K562 (cell line): ENCODE results near the gene NDUFA7. TPM values are rescaled to one million over a fixed set of nuclear protein-coding genes. Genes with fewer than 3 reads are reported as not detected.

ENCODE experiments used
- ATAC-seq: fragments of 200-7000 bp; cut with Tn5 transposase; 3 replicates; pipeline ENCODE4 v1.9.1; 2020; ENCODE audit warnings: moderate library complexity
- BruUV-seq: library from RNA; stranded (reverse); fragments of 400-500 nt; replicated peaks from 2 replicates; lab custom pipeline; 2021; lab: Mats Ljungman, UMichigan
- CTCF ChIA-PET: fragments of 300-600 bp; formaldehyde crosslinking; extraction: SDS; loops from one replicate; lab custom pipeline; 2021; ENCODE audit warnings: low intra/inter-chr PET ratio; lab: Yijun Ruan, JAX
- POLR2A ChIA-PET: fragments of 300-600, 350-650 bp; sonication (Branson Sonifier 250); formaldehyde crosslinking; extraction: SDS; loops from one replicate; lab custom pipeline; 2021; ENCODE audit warnings: antibody characterized with exemption, inconsistent platforms; lab: Yijun Ruan, JAX
- DNase-seq, 4 experiments: peaks; one replicate each; pipeline versions ENCODE4 v3.0.0 to v3.0.0-alpha.2; 2011 to 2018; ENCODE audit warnings: low spot score in 3 of 4, mixed read lengths in 3 of 4; ENCODE audit errors: extremely low read depth in 1 of 4
- FAIRE-seq: peaks from 2 replicates; lab custom pipeline; 2011; peaks lifted over from hg19 to GRCh38; lab: Jason Lieb, UNC
- H2AFZ ChIP-seq: 2 replicates; pipeline ENCODE4 v1.6.0; 2011; ENCODE audit warnings: low read depth, low read length, control low read depth, inconsistent platforms
- H3K27ac ChIP-seq: fragments of 200-600 bp; 3 replicates; pipeline ENCODE4 v1.8.0; 2011; ENCODE audit warnings: low read depth, mild to moderate bottlenecking, control low read depth, inconsistent platforms, low read length, moderate library complexity, mixed read lengths; ENCODE audit errors: extremely low read depth
- H3K27me3 ChIP-seq, 2 experiments: fragments of 300-600 bp in 1 of 2; 2 replicates in 1 of 2; 3 replicates in 1 of 2; pipeline versions ENCODE4 v1.6.0 to v1.8.0; 2011; ENCODE audit warnings: inconsistent platforms in 2 of 2, low read length in 2 of 2, mild to moderate bottlenecking in 1 of 2, mixed read lengths in 1 of 2, moderate library complexity in 1 of 2; ENCODE audit not compliant: control insufficient read depth in 2 of 2, insufficient read depth in 2 of 2
- H3K36me3 ChIP-seq: fragments of 300-600 bp; 3 replicates; pipeline ENCODE4 v1.8.0; 2011; ENCODE audit warnings: mild to moderate bottlenecking, low read length, inconsistent platforms; ENCODE audit not compliant: control insufficient read depth, insufficient read depth
- H3K4me1 ChIP-seq, 2 experiments: fragments of 200-600 bp in 1 of 2; replicated peaks in 1 of 2; 2 replicates in 1 of 2; 3 replicates in 1 of 2; pipeline versions ENCODE4 v1.5.1 to v1.8.0; 2011; ENCODE audit warnings: inconsistent platforms in 2 of 2, low read length in 2 of 2, mild to moderate bottlenecking in 1 of 2, mixed read lengths in 1 of 2, moderate library complexity in 1 of 2; ENCODE audit not compliant: control insufficient read depth in 2 of 2, insufficient read depth in 2 of 2
- H3K4me2 ChIP-seq: 2 replicates; pipeline ENCODE4 v1.6.1; 2011; ENCODE audit warnings: low read length, control low read depth, inconsistent platforms, mixed read lengths; ENCODE audit not compliant: insufficient read depth
- H3K4me3 ChIP-seq: fragments of 200-600 bp; sonication (generic), shearing (Covaris generic); 2 replicates; pipeline ENCODE4 v1.5.1; 2016; ENCODE audit warnings: control low read depth, inconsistent platforms
- H3K79me2 ChIP-seq: fragments of 200-600 bp; 3 replicates; pipeline ENCODE4 v1.8.0; 2011; ENCODE audit warnings: low read length, inconsistent platforms; ENCODE audit not compliant: control insufficient read depth, insufficient read depth
- H3K9ac ChIP-seq, 2 experiments: 2 replicates each; pipeline versions ENCODE4 v1.6.0 to v1.6.1; 2011; ENCODE audit warnings: low read depth in 2 of 2, low read length in 2 of 2, control low read depth in 1 of 2, inconsistent platforms in 1 of 2, mild to moderate bottlenecking in 1 of 2, mixed read lengths in 1 of 2; ENCODE audit not compliant: insufficient read depth in 1 of 2
- H3K9me1 ChIP-seq: one replicate; pipeline ENCODE4 v1.6.0; 2011; ENCODE audit warnings: inconsistent platforms, mild to moderate bottlenecking, low read length, moderate library complexity; ENCODE audit not compliant: control insufficient read depth, insufficient read depth
- H3K9me3 ChIP-seq: replicated peaks from 2 replicates; pipeline ENCODE4 v1.5.1; 2011; ENCODE audit warnings: low read depth, low read length, inconsistent platforms; ENCODE audit not compliant: control insufficient read depth, insufficient read depth
- H4K20me1 ChIP-seq: replicated peaks from 2 replicates; pipeline ENCODE4 v1.6.1; 2011; ENCODE audit warnings: low read length, inconsistent platforms, mixed read lengths; ENCODE audit not compliant: control insufficient read depth, insufficient read depth
- AFF4 ChIP-seq: sonication (generic); formaldehyde crosslinking; IDR thresholded peaks from 2 replicates; pipeline ENCODE4 v1.8.0; 2023; ENCODE audit warnings: mild to moderate bottlenecking, missing genetic modification reagents
- BACH1 ChIP-seq: fragments of 200-800 bp; sonication (Bioruptor generic); IDR thresholded peaks from 2 replicates; pipeline ENCODE4 v1.6.1; 2016; ENCODE audit warnings: missing genetic modification characterization, missing compliant biosample characterization
- CEBPZ ChIP-seq: fragments of 150-350 bp; IDR thresholded peaks from 2 replicates; pipeline ENCODE4 v1.6.1; 2014; ENCODE audit warnings: low read depth, mild to moderate bottlenecking, low read length, borderline replicate concordance
- FOXJ2 ChIP-seq: fragments of 200-800 bp; sonication (Bioruptor generic); IDR thresholded peaks from 2 replicates; pipeline ENCODE4 v1.6.1; 2016; ENCODE audit warnings: missing genetic modification characterization, missing compliant biosample characterization
- JUND ChIP-seq, 2 experiments: IDR thresholded peaks; 2 replicates in 1 of 2; 3 replicates in 1 of 2; pipeline ENCODE4 v1.6.1; 2011; ENCODE audit warnings: borderline replicate concordance in 2 of 2, low read depth in 2 of 2, low read length in 2 of 2, improper control_type of control experiment in 1 of 2, missing biosample characterization in 1 of 2, missing genetic modification characterization in 1 of 2, missing genetic modification reagents in 1 of 2
- KDM1A ChIP-seq, 2 experiments: fragments of 450-650 bp; IDR thresholded peaks; 2 replicates each; pipeline ENCODE4 v1.6.1; 2016; ENCODE audit warnings: mild to moderate bottlenecking in 2 of 2
- NCOA2 ChIP-seq, 2 experiments: fragments of 450-650 bp; IDR thresholded peaks; 2 replicates each; pipeline ENCODE4 v1.6.1; 2018; ENCODE audit warnings: mild to moderate bottlenecking in 2 of 2, moderate library complexity in 1 of 2; ENCODE audit not compliant: partially characterized antibody in 2 of 2
- NRF1 ChIP-seq, 2 experiments: fragments of 450-650 bp; IDR thresholded peaks in 1 of 2; conservative IDR thresholded peaks in 1 of 2; 2 replicates each; pipeline ENCODE4 v1.6.1; 2014; ENCODE audit warnings: mild to moderate bottlenecking in 2 of 2
- SMAD1 ChIP-seq: fragments of 150-350 bp; IDR thresholded peaks from 2 replicates; pipeline ENCODE4 v1.6.1; 2014; ENCODE audit warnings: low read length, low read depth; ENCODE audit not compliant: partially characterized antibody
- STAT5B ChIP-seq: fragments of 250-450 bp; sonication (Bioruptor Pico); IDR thresholded peaks from 2 replicates; pipeline ENCODE4 v1.8.0; 2021; ENCODE audit warnings: mild to moderate bottlenecking, inconsistent platforms
- ZNF121 ChIP-seq: sonication (generic); formaldehyde crosslinking; conservative IDR thresholded peaks from 2 replicates; pipeline ENCODE4 v1.8.0; 2022; ENCODE audit warnings: missing genetic modification reagents
- ZNF140 ChIP-seq: fragments of 250-450 bp; sonication (Bioruptor Pico); IDR thresholded peaks from 2 replicates; pipeline ENCODE4 v1.8.0; 2021; ENCODE audit warnings: moderate library complexity, mild to moderate bottlenecking, inconsistent platforms
- ZSCAN32 ChIP-seq: fragments of 450-650 bp; formaldehyde crosslinking; IDR thresholded peaks from 2 replicates; pipeline ENCODE4 v1.4.0; 2020; ENCODE audit warnings: mild to moderate bottlenecking, moderate library complexity
- WGBS: fragments of 100-300 bp; shearing (Covaris generic); methylation state at CpG from one replicate; pipeline ENCODE4 v1.1.6; 2016; ENCODE audit warnings: low coverage, mixed read lengths; ENCODE audit not compliant: insufficient coverage; ENCODE audit errors: missing lambda C conversion rate; 5-methylcytosine and 5-hydroxymethylcytosine counted together
- in situ Hi-C: fragments of 300-500 bp; cut with MboI; formaldehyde crosslinking; loops from 4 replicates; pipeline ENCODE4 v1.15.0; 2018; ENCODE audit warnings: inconsistent platforms, mixed read lengths
- intact Hi-C: fragments of 100-400 bp; cut with micrococcal nuclease; formaldehyde crosslinking; loops from 2 replicates; pipeline ENCODE4 v1.14.2; 2022
- polyA plus RNA-seq, 8 experiments: library from polyadenylated mRNA; depleted of rRNA in 4 of 8; stranded (reverse) in 5 of 8; unstranded in 3 of 8; fragments of >200 nt; fragmentation: Nextera tagmentation in 2 of 8; fragmentation: Illumina TruSeq in 1 of 8; extraction: Ambion mirVana in 2 of 8; extraction: Trizol in 1 of 8; gene quantifications; 2 replicates each; pipeline versions ENCODE4 v1.2.1 to v1.2.3, GENCODE V29; 2011 to 2014; ENCODE audit warnings: inconsistent platforms in 1 of 8, missing spikeins in 1 of 8
- total RNA-seq, 7 experiments: library from RNA; depleted of rRNA in 6 of 7; stranded (reverse); fragments of >200 nt in 6 of 7; fragmentation: Illumina TruSeq in 2 of 7; extraction: Trizol in 2 of 7; gene quantifications; 2 replicates each; pipeline versions ENCODE4 v1.2.1 to v1.2.3, GENCODE V29; 2011 to 2021; ENCODE audit warnings: low replicate concordance in 1 of 7

NDUFA7 gene
- total and polyA plus RNA-seq, 9 of the 15 experiments (the other 6 are each of a cell fraction or from before 2014, with no cell fraction given) = 70.8 to 348 (median 142) TPM

GRCh38 chr19:8342684-8343482 lies 21.7 kb upstream of the NDUFA7 start, which contains the start of gene KANK3:
KANK3 (minus strand) TSS chr19:8343262; CDS start chr19:8337828, 5,434 bp downstream.
- peak within 1 kb of the TSS; percentile 74 for H3K4me2 ChIP-seq
- H3K36me3 ChIP-seq = no peaks in the 10 kb centered on the region
- WGBS = 6% methylated on average over 35 of the region's 65 CpGs
- ATAC-seq (peak; percentile 100), FAIRE-seq (peak; percentile 80), DNase-seq (peak; percentile 98 to 100 (median 100))
- ChIA-PET CTCF (interaction anchor here (0.6 kb wide), 1 partner anchor 9 kb away, joined by 3 read pairs; no protein-coding TSS in a partner anchor), POLR2A (interaction anchor here (0.6 to 0.8 kb wide), 2 partner anchors 21 to 49 kb away, joined by 3 to 5 read pairs; partner anchors contain the start of genes NDUFA7 and RPS28)
- H3K27ac ChIP-seq = no peak within 1 kb of the TSS
- H3K9ac ChIP-seq = peak within 1 kb of the TSS in 1 of 2 experiments; percentile 91; a peak in 3 of 4 replicates
- no peaks in the 10 kb centered on the region for H3K9me1 ChIP-seq
- no peaks in the 10 kb centered on the region for H3K9me3 ChIP-seq
- peaks cover 0 to 25% of the 10 kb centered on the region in 2 experiments; a peak in 3 of 5 replicates for H3K4me1 ChIP-seq
- intact Hi-C loops (loop anchor here (1.0 kb wide), 1 partner anchor 22 kb away; the partner anchor contains the start of genes NDUFA7 and RPS28), in situ Hi-C loops (no loop called here)
- peak within 1 kb of the TSS; percentile 90 for H2AFZ ChIP-seq
- no peaks in the 10 kb centered on the region for H3K79me2 ChIP-seq
- peak within 1 kb of the TSS; percentile 23 for H3K4me3 ChIP-seq
- H4K20me1 ChIP-seq = no peaks in the 10 kb centered on the region
- H3K27me3 ChIP-seq = 0 out of 5 replicates have a peak, but pooled peaks cover 0 to 3% of the 10 kb centered on the region in 2 experiments
- no TSS peak for BruUV-seq
- TF ChIP-seq SMAD1 (no peak), STAT5B (CRISPR knock-in tag) (no peak), CEBPZ (peak; percentile 52; the same call in 1 of the 2 replicates), JUND (IDR thresholded peaks at IDR 0.05; ENCODE audit: borderline replicate concordance, low read depth, low read length) (0 out of 2 replicates have a peak, but pooled peaks have one; percentile 9), JUND (tag; IDR thresholded peaks at IDR 0.05; ENCODE audit: borderline replicate concordance, low read depth, low read length) (no peak), ZNF121 (CRISPR knock-in tag) (no peak), ZSCAN32 (CRISPR knock-in tag) (no peak), BACH1 (tag) (no peak), FOXJ2 (tag) (no peak), ZNF140 (CRISPR knock-in tag) (no peak), NRF1 (conservative IDR thresholded peaks at IDR 0.05 in 1 of 2, IDR thresholded peaks at IDR 0.05 in 1 of 2) (peak; percentile 46 to 49), KDM1A (IDR thresholded peaks at IDR 0.05) (no peak), AFF4 (no peak), NCOA2 (IDR thresholded peaks at IDR 0.05; ENCODE audit: partially characterized antibody in 2 of 2) (no peak)
